Natural killer cell treated with Interleukin-12 subunit alpha and Interleukin-12 subunit beta and Interleukin-15 and Interleukin-18, amount 100 ng/mL, for 72 hours (primary cell): ENCODE data around the gene ARSG. TPM values are rescaled to one million over a fixed set of nuclear protein-coding genes. Genes with fewer than 3 reads are reported as not detected.

ENCODE experiments used
- ATAC-seq, 2 donors: fragments of 150-1000 bp; cut with Tn5 transposase in 1 of 2; sonication (Bioruptor Pico), chemical (Tn5 transposase) in 1 of 2; 2 replicates each; pipeline ENCODE4 v1.10.0; 2021
- DNase-seq: peaks from one replicate; pipeline ENCODE4 v3.0.0; 2022; ENCODE audit warnings: low spot score
- H3K27ac Mint-ChIP-seq, 2 donors: 1 replicate in 1 of 2; 2 replicates in 1 of 2; pipeline ENCODE4 v1.8.0; 2022; ENCODE audit warnings: mixed read lengths in 2 of 2, mild to moderate bottlenecking in 1 of 2, moderate library complexity in 1 of 2
- H3K27me3 Mint-ChIP-seq, 2 donors: 1 replicate in 1 of 2; 2 replicates in 1 of 2; pipeline ENCODE4 v1.8.0; 2022; ENCODE audit warnings: mixed read lengths in 2 of 2
- H3K36me3 Mint-ChIP-seq: one replicate; pipeline ENCODE4 v1.8.0; 2022; ENCODE audit warnings: mixed read lengths
- H3K4me1 Mint-ChIP-seq, 2 donors: 1 replicate in 1 of 2; 2 replicates in 1 of 2; pipeline ENCODE4 v1.8.0; 2022; ENCODE audit warnings: low read depth in 2 of 2, mixed read lengths in 2 of 2, mild to moderate bottlenecking in 1 of 2
- H3K4me3 Mint-ChIP-seq: one replicate; pipeline ENCODE4 v1.8.0; 2022; ENCODE audit warnings: mixed read lengths
- H3K9me3 Mint-ChIP-seq: 2 replicates; pipeline ENCODE4 v1.8.0; 2022; ENCODE audit warnings: mixed read lengths
- total RNA-seq, 2 donors: library from RNA; stranded (reverse); gene quantifications; one replicate each; pipeline ENCODE4 v1.2.3, GENCODE V29; 2022

The ARSG gene
- total RNA-seq, 2 donors from 2014 or later: 2.4 to 4.7 TPM

- Mint-ChIP-seq H3K27ac (peak overlapping the region; percentile 93 to 97), H3K4me1 (peaks cover 53 to 57% of the 10 kb centered on the region in 2 donors)
- peak; percentile 7 to 8 for ATAC-seq
These were observed 884 bp upstream of the ARSG start for GRCh38 chr17:68290268-68290954.

DNA sequence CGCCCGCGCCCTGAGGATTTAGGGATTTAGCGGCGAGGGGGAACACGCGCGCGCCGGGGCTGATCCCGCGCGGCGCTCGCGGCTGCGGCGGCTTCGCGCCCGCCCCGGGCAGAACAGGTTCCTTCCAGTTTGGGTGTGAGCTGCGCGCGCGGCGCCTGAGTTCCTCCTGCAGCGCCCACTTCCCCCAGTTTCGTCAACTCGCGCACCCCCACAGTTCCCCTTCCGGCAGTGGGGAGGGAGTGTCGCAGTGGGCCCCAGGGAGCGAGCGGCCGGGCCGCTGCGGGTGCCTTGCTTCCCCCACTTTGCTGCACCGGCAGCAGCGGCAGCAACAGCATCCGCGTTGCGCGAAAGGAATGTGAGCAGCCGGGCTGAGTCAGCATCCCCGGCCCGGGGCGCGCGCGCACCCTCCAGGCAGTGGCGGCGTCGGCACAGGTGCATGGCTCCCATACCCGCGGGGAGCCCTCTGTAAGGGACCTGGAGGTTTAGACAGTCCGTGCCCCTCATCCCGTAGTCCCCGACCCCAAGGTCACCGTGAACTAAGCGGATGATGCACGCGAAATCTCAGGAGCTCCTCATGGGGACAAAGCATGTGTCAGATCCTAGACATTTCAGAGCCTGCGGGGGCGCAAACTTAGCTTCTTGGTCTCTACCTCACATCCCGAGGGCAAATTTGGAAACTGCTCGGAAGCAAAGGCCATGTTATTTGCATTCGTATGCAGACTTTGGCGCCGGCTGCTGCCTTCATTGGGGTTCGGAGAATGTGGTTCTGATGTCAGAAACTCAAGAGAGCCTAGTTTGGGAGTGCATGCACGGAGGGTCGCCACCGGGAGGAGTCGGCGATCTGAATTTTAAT lies 767 bp downstream of the ARSG start:
- Mint-ChIP-seq H3K36me3 (no peaks in the 10 kb centered on the region), H3K4me3 (peak overlapping the region; percentile 98), H3K4me1 (peaks cover 60 to 68% of the 10 kb centered on the region in 2 donors), H3K27me3 (peaks cover 0 to 2% of the 10 kb centered on the region in 2 donors), H3K9me3 (no peaks in the 10 kb centered on the region), H3K27ac (peak overlapping the region; percentile 43 to 79)
- DNase-seq (peak; percentile 94), ATAC-seq (peak; percentile 85 to 90)

More at GRCh38 chr17:68290268-68290954, 884 bp upstream of the ARSG start:
- Mint-ChIP-seq H3K27me3 (peaks cover 0 to 2% of the 10 kb centered on the region in 2 donors), H3K9me3 (no peaks in the 10 kb centered on the region), H3K4me3 (peak overlapping the region; percentile 98), H3K36me3 (no peaks in the 10 kb centered on the region)
- peak; percentile 78 for DNase-seq

DNA sequence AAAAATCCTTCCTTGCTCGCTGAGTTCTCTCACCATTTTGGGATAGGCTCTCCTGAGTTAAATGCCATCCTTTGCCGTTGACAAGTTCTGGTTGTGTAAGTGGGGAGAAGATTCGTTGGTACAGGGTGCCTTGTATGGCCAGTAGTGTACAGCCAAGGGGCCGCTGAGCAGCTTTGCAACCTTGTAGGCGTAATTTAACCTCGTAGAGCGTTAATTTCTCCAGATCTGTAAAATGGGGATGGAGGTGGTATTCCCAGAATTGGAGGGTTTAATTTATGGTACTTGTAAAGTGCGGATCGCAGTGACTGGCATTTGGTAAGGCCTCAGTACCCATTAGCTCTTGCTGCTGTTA lies 1.4 kb downstream of the ARSG start:
- Mint-ChIP-seq H3K27me3 (peaks cover 0 to 2% of the 10 kb centered on the region in 2 donors), H3K36me3 (no peaks in the 10 kb centered on the region), H3K27ac (peak overlapping the region; percentile 43 to 79), H3K4me1 (peaks cover 59 to 68% of the 10 kb centered on the region in 2 donors), H3K9me3 (no peaks in the 10 kb centered on the region), H3K4me3 (peak overlapping the region; percentile 98)
- ATAC-seq: no peak
- DNase-seq: no peak

- H3K27ac Mint-ChIP-seq: no peak overlapping the region
These were observed 2.3 kb downstream of the ARSG start for GRCh38 chr17:68293490-68294195.

GRCh38 chr17:68294196-68294555 lies 2.9 kb downstream of the ARSG start:
- peaks cover 0 to 2% of the 10 kb centered on the region in 2 donors for H3K27me3 Mint-ChIP-seq
- DNase-seq: no peak
- peak overlapping the region; percentile 20 for H3K4me3 Mint-ChIP-seq
- ATAC-seq: no peak
- peaks cover 45 to 53% of the 10 kb centered on the region in 2 donors for H3K4me1 Mint-ChIP-seq
- H3K36me3 Mint-ChIP-seq: no peaks in the 10 kb centered on the region
- H3K27ac Mint-ChIP-seq: no peak overlapping the region
- H3K9me3 Mint-ChIP-seq: no peaks in the 10 kb centered on the region

More at GRCh38 chr17:68293490-68294195, 2.3 kb downstream of the ARSG start:
- H3K27me3 Mint-ChIP-seq: peaks cover 0 to 2% of the 10 kb centered on the region in 2 donors
- H3K36me3 Mint-ChIP-seq: no peaks in the 10 kb centered on the region
- DNase-seq: no peak
- H3K4me3 Mint-ChIP-seq: peak overlapping the region; percentile 20
- H3K4me1 Mint-ChIP-seq: peaks cover 51 to 58% of the 10 kb centered on the region in 2 donors
- no peaks in the 10 kb centered on the region for H3K9me3 Mint-ChIP-seq
- ATAC-seq: no peak

DNA sequence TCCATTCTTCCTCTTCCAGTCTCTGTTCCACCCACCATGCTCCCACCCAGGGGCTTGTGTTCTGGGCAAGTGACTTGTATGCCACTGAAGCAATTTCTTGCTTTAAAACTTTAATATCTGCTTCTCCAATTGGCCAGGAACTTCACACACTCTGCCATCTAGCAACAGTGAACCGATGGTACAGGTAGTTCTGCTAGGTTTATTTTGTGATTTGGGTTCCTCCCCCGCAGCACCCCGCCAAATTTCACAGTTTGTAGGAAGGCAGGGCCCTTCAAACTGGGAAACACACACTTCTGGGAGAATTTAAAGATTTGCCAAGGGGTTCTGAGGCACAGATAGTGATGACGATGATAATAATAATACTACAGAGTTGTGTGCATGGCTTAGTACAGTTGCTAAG lies 3.3 kb downstream of the ARSG start:
- peaks cover 0 to 2% of the 10 kb centered on the region in 2 donors for H3K27me3 Mint-ChIP-seq
- H3K36me3 Mint-ChIP-seq: no peaks in the 10 kb centered on the region
- H3K4me1 Mint-ChIP-seq: peaks cover 41 to 52% of the 10 kb centered on the region in 2 donors
- no peaks in the 10 kb centered on the region for H3K9me3 Mint-ChIP-seq
- peak overlapping the region; percentile 10 for H3K4me3 Mint-ChIP-seq
- no peak for ATAC-seq
- DNase-seq: no peak
- H3K27ac Mint-ChIP-seq: peak overlapping the region in 1 of 2 donors; percentile 29

- Mint-ChIP-seq H3K27ac (peak overlapping the region in 1 of 2 donors; percentile 29), H3K4me1 (peaks cover 38 to 47% of the 10 kb centered on the region in 2 donors), H3K27me3 (peaks cover 0 to 2% of the 10 kb centered on the region in 2 donors), H3K9me3 (no peaks in the 10 kb centered on the region), H3K36me3 (no peaks in the 10 kb centered on the region), H3K4me3 (peak overlapping the region; percentile 10)
- ATAC-seq: no peak
- DNase-seq: no peak
These were observed 3.8 kb downstream of the ARSG start for GRCh38 chr17:68295086-68295485.

DNA sequence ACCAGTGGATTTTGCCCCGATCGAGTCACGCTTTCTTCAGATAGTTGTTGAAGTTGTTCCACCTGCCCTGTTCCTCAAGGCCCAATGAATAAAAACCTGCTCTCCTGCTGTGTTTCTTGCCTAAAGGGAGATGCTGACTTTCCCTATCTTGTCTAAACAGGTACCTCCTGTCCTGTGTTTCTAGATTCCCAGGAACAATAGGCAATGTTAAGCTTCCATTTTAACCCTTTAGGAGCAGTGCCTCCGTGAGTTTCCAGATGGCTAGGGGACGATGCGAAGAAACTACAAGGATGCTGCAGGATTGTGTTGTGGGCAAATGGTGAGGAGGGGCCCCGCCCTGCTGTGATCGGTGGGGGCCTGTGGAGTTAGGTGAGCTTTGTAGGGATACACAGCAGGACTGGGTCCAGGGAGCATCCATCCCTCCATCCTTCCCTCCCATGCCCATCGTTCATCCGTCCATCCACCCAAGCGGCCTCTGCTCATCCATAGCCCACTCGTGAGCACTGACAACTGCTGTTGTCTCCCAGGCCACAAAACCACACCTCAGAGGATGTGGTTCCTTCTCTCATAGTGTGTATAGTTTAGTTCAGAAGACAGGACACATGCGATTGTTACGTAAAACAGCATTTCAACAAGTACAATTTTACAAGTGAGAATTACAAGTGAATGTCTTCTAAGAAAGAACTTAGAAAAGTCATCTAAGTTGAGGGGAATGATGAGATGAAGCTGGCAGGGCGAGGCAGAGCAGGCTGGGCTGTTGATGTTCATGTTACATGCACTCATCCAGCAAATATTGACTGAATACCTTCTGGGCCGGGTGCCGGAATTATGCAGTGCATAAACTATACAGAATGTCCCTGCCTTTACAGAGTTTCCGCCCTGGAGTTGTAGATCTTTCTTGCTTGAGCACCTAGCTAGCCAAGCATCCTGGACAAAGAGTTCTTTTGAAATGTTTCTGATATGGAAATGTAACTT lies 5.2 kb downstream of the ARSG start:
- peak overlapping the region; percentile 73 for H3K4me3 Mint-ChIP-seq
- peaks cover 0 to 2% of the 10 kb centered on the region in 2 donors for H3K27me3 Mint-ChIP-seq
- peak overlapping the region; percentile 36 to 74 for H3K27ac Mint-ChIP-seq
- ATAC-seq (peak; percentile 71 to 78), DNase-seq (peak; percentile 79)
- no peaks in the 10 kb centered on the region for H3K36me3 Mint-ChIP-seq
- no peaks in the 10 kb centered on the region for H3K9me3 Mint-ChIP-seq
- H3K4me1 Mint-ChIP-seq: peaks cover 33 to 39% of the 10 kb centered on the region in 2 donors

DNA sequence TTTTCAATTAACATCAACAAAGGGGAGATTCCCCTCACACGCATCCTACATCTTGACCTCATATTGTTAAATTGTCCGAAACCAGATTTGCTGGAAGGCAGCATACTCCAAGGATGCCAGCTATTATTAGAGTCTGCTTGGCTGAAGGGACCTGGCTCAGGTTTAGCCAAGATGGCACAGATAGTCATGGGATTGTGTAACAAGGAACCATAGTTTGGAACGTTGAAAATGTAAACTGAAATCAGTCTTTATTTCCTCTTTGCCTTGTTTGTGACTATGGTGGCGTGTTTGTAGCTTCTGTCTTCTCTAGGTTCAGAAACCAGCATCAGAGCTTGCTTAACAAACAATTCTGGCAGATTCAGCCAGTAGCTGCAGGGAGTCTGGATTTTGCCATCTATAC lies 5.9 kb downstream of the ARSG start:
- Mint-ChIP-seq H3K4me1 (peaks cover 34 to 42% of the 10 kb centered on the region in 2 donors), H3K27ac (peak overlapping the region; percentile 36 to 74), H3K36me3 (no peaks in the 10 kb centered on the region), H3K27me3 (peaks cover 0 to 2% of the 10 kb centered on the region in 2 donors), H3K4me3 (peak overlapping the region; percentile 73), H3K9me3 (no peaks in the 10 kb centered on the region)
- DNase-seq (no peak), ATAC-seq (no peak)

- no peak overlapping the region for H3K27ac Mint-ChIP-seq
- H3K27me3 Mint-ChIP-seq: peaks cover 0 to 2% of the 10 kb centered on the region in 2 donors
- ATAC-seq: no peak
- no peak overlapping the region for H3K4me3 Mint-ChIP-seq
- peaks cover 32% of the 10 kb centered on the region in 2 donors for H3K4me1 Mint-ChIP-seq
- no peak for DNase-seq
- no peaks in the 10 kb centered on the region for H3K9me3 Mint-ChIP-seq
- H3K36me3 Mint-ChIP-seq: no peaks in the 10 kb centered on the region
These were observed 7.3 kb downstream of the ARSG start for GRCh38 chr17:68298601-68299000.

DNA sequence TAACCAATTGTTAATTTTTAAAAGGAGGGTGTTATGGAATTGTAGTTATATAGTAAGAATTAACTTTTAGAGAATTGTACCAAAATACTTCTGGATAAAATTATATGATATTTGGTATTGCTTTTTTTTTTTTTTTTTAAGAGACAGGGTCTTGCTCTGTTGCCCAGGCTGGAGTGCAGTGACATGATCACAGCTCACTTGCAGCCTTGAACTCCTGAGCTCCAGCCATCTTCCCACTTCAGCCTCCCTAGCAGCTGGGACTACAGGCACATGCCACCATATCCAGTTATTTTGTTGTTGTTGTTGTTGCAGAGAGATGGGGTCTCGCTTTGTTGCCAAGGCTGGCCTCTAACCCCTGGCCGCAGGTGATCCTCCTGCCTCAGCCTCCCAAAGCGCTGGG lies 8.5 kb downstream of the ARSG start:
- Mint-ChIP-seq H3K36me3 (no peaks in the 10 kb centered on the region), H3K27me3 (peaks cover 0 to 2% of the 10 kb centered on the region in 2 donors), H3K9me3 (no peaks in the 10 kb centered on the region), H3K4me3 (no peak overlapping the region), H3K4me1 (peaks cover 28 to 29% of the 10 kb centered on the region in 2 donors), H3K27ac (no peak overlapping the region)
- DNase-seq: no peak
- ATAC-seq: no peak

DNA sequence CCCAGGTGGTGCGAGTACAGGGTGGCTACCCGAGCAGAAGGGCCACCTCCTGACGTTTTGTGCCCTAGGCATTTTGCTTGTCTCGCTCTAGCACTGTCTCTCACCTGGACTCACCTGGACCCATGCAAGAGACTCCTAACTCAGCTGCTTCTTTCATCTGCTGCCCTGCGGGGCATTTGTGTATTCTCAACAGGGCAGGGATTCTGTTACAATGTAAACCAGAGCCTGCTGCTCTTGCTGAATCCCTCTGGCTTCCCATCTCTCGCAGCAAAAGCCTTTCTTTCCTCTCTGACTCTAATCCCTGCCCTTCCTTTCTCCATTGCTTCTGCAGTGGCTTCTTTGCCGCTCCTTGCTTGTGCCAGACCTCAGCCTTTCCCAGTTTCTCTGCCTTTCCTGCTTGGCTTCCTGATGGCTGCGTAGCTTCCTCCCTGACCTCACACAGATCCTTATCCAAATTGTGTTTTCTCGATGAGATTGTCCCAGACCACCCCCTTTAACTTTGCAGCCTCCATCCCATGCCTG lies 10.2 kb downstream of the ARSG start:
- Mint-ChIP-seq H3K9me3 (no peaks in the 10 kb centered on the region), H3K27ac (no peak overlapping the region), H3K27me3 (no peaks in the 10 kb centered on the region), H3K4me3 (no peak overlapping the region), H3K4me1 (peaks cover 20% of the 10 kb centered on the region in 2 donors), H3K36me3 (no peaks in the 10 kb centered on the region)
- no peak for ATAC-seq
- DNase-seq: no peak
